Astrocyte (in vitro differentiated cells and primary cell): ENCODE data around the gene CARD19.

Experiments
- CTCF ChIP-seq: IDR thresholded peaks from 2 replicates; pipeline ENCODE4 v1.5.1; 2011; ENCODE audit warnings: low read depth, mild to moderate bottlenecking, inconsistent platforms, low read length, moderate library complexity; ENCODE audit not compliant: insufficient read depth
- EZH2 ChIP-seq: IDR thresholded peaks from 2 replicates; pipeline ENCODE4 v1.6.1; 2012; ENCODE audit warnings: mild to moderate bottlenecking, low read length, inconsistent platforms; ENCODE audit not compliant: insufficient read depth

DNA sequence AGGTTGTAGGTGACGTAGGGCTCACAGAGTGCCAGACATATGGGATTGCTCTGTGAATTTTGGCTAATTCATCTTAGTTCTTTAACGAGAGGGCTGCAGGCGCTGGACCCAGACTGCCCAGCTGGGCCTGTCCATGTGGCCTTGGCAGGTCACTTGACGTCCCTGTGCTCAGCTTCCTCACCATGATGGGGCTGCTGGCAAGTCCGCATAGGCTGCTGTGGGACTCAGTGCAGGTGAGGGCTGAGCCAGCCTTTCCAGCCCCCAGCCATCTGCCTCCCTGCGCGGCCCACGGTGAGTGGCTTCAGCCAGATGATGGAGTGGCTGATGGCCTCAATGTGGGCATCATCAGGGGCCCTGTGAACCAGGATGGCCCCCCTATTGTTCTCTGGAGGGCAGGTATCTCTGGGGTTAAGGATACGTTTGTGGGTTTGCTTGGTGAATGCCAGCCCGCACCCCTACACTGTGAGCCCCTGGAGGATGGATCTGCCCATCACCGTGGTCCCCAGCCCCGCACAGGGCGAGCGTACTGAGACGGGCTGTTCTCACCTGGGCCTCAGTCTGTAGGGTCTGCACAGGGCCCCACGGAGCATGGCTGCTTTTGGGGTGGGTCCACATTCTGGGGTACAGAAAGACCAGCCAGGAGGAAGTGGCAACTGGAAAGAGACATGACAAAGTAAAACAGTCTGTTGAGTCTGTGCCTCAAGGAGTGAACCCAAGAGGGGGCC, 3.7 kb downstream of the CARD19 start:
- no peak for TF ChIP-seq CTCF
- TF ChIP-seq EZH2: no peak
